Esophagus squamous epithelium (tissue), 5 donors: ENCODE measurements around the gene ERLIN1. TPM values are rescaled to one million over a fixed set of nuclear protein-coding genes. Genes with fewer than 3 reads are reported as not detected.

Source experiments
- DNase-seq: peaks from one replicate; lab custom pipeline; 2025; lab: John Stamatoyannopoulos, UW
- H3K27ac ChIP-seq, 4 donors: fragments of 200-600 bp; sonication (generic); one replicate each; pipeline ENCODE4 v1.5.1; 2016 to 2019; ENCODE audit warnings: mild to moderate bottlenecking in 1 of 4
- H3K27me3 ChIP-seq, 4 donors: fragments of 200-600 bp; sonication (generic); 1 replicate in 3 of 4; 2 replicates in 1 of 4; pipeline versions ENCODE4 v1.5.1 to v1.6.0; 2017 to 2021; ENCODE audit warnings: antibody characterized with exemption in 1 of 4
- H3K36me3 ChIP-seq, 3 donors: fragments of 200-600 bp; sonication (generic); one replicate each; pipeline ENCODE4 v1.5.1; 2016 to 2019
- H3K4me1 ChIP-seq, 3 donors: fragments of 200-600 bp; sonication (generic); one replicate each; pipeline ENCODE4 v1.5.1; 2017 to 2019
- H3K4me3 ChIP-seq, 4 donors: fragments of 200-600 bp; sonication (generic); 1 replicate in 3 of 4; 2 replicates in 1 of 4; pipeline ENCODE4 v1.5.1; 2016 to 2019; ENCODE audit warnings: mild to moderate bottlenecking in 2 of 4, moderate library complexity in 1 of 4
- H3K9me3 ChIP-seq, 3 donors: fragments of 200-600 bp; sonication (generic); one replicate each; pipeline ENCODE4 v1.5.1; 2016 to 2019
- POLR2A ChIP-seq, 4 donors: fragments of 450-650 bp; IDR thresholded peaks; one replicate each; pipeline ENCODE4 v1.6.1; 2017; ENCODE audit warnings: antibody characterized with exemption in 4 of 4, mild to moderate bottlenecking in 4 of 4, moderate library complexity in 3 of 4
- WGBS, 2 donors: methylation state at CpG; one replicate each; pipeline ENCODE4 v1.1.5; 2018; 5-methylcytosine and 5-hydroxymethylcytosine counted together
- intact Hi-C: fragments of 100-400 bp; cut with DNase I; formaldehyde crosslinking; loops from one replicate; pipeline ENCODE4 v1.15.0; 2022
- total RNA-seq, 4 donors: library from RNA; depleted of rRNA; stranded (reverse); fragments of >200 nt; gene quantifications; one replicate each; pipeline ENCODE4 v1.1.0, GENCODE V29; 2016
- TF ChIP-seq, protein P1 (sequence below), 6 experiments: fragments of 450-650 bp in 4 of 6; fragments of 200-600 bp in 2 of 6; sonication (generic) in 2 of 6; IDR thresholded peaks; one replicate each; pipeline ENCODE4 v1.5.1; 2016 to 2019; ENCODE audit warnings: antibody characterized with exemption in 6 of 6, mild to moderate bottlenecking in 4 of 6, moderate library complexity in 4 of 6
- donor health status: DM: yes; HTN: yes; CAD: no.

Gene ERLIN1
- total RNA-seq, 4 donors from 2014 or later: 27.7 to 33.3 (median 29.5) TPM

DNA sequence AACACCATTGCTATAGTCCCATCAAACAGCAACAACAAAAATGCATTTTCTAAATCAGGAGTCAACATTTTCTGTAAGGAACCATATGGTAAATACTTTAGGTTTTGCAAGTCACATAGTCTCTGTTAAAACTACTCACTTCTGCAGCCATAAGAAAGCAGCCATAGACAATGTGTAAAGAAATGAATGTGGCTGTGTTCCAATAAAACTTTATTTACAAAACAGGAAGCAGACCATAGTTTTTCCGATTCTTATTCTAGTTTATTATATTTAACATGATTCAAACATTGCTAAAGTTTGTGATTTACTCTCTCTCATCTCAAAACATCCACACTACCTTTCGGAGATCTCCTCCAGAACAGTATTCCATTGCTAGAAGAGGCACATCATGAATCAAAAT is 36.7 kb upstream of the ERLIN1 start:
- DNase-seq: no peak
- Histone ChIP-seq H3K4me1 (peaks cover 0 to 3% (median 0%) of the 10 kb centered on the region in 3 donors), H3K27me3 (no peaks in the 10 kb centered on the region), H3K36me3 (peaks cover 11 to 85% (median 20%) of the 10 kb centered on the region in 3 donors), H3K9me3 (no peaks in the 10 kb centered on the region), H3K27ac (no peak overlapping the region), H3K4me3 (no peak overlapping the region)
- WGBS, 2 donors: 88 to 91% methylated on average over 2 of the region's 2 CpGs
- TF ChIP-seq POLR2A (IDR thresholded peaks at IDR 0.05): no peak
- intact Hi-C loops: no loop called here

DNA sequence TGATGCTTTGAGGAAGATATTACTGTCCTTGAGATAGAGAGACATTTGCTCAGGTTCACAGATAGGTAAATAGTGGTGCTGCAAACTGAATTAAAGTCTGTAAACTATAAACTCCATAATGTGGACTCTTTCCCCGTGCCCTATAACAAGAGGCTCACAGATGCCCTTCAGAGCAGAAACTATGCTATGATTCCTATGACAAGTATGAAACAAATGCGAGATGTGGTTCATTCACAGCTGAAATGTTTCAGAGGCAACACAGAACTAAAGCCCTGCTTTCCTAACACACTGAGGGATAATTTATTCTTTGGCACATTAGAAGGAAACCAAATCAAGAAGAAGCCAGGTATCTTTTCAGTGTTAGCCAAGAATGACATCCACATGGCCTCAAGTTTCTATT is 30.2 kb upstream of the ERLIN1 start:
- WGBS, 2 donors: 94 to 97% methylated on average over 2 of the region's 2 CpGs
- DNase-seq: no peak
- Histone ChIP-seq H3K27me3 (no peaks in the 10 kb centered on the region), H3K4me1 (no peaks in the 10 kb centered on the region), H3K27ac (no peak overlapping the region), H3K9me3 (no peaks in the 10 kb centered on the region), H3K36me3 (peaks cover 0 to 100% (median 24%) of the 10 kb centered on the region in 3 donors), H3K4me3 (no peak overlapping the region)
- intact Hi-C loops: no loop called here
- TF ChIP-seq, protein P1, sequence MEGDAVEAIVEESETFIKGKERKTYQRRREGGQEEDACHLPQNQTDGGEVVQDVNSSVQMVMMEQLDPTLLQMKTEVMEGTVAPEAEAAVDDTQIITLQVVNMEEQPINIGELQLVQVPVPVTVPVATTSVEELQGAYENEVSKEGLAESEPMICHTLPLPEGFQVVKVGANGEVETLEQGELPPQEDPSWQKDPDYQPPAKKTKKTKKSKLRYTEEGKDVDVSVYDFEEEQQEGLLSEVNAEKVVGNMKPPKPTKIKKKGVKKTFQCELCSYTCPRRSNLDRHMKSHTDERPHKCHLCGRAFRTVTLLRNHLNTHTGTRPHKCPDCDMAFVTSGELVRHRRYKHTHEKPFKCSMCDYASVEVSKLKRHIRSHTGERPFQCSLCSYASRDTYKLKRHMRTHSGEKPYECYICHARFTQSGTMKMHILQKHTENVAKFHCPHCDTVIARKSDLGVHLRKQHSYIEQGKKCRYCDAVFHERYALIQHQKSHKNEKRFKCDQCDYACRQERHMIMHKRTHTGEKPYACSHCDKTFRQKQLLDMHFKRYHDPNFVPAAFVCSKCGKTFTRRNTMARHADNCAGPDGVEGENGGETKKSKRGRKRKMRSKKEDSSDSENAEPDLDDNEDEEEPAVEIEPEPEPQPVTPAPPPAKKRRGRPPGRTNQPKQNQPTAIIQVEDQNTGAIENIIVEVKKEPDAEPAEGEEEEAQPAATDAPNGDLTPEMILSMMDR (IDR thresholded peaks at IDR 0.05): no peak
- TF ChIP-seq POLR2A (IDR thresholded peaks at IDR 0.05): no peak

DNA sequence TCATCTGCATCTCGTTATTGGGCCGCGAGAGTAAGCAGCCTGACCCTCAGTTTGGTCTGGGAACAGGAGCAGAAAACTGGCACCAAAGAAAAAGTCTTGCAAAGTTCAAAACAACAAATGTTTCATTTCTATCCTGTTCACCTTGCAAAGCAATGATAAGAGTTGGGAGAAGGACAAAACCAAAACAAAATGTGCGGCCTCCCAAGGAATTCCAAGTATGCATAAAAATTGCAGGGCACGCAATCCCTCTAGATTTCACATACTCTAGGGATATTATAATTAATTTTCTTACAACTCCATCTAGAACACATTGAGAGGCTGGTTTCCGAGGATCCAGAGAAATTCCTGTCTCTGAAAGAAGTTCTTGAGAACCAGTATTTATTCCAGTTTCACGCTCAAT is 23.5 kb upstream of the ERLIN1 start:
- Histone ChIP-seq H3K27me3 (no peaks in the 10 kb centered on the region), H3K27ac (no peak overlapping the region), H3K36me3 (peaks cover 0 to 96% (median under 1%) of the 10 kb centered on the region in 3 donors), H3K4me3 (no peak overlapping the region), H3K4me1 (no peaks in the 10 kb centered on the region), H3K9me3 (no peaks in the 10 kb centered on the region)
- TF ChIP-seq, protein P1 (IDR thresholded peaks at IDR 0.05): no peak
- no peak for TF ChIP-seq POLR2A (IDR thresholded peaks at IDR 0.05)
- 89 to 94% methylated on average over 7 of the region's 7 CpGs for WGBS, 2 donors
- intact Hi-C loops: no loop called here
- DNase-seq: no peak

DNA sequence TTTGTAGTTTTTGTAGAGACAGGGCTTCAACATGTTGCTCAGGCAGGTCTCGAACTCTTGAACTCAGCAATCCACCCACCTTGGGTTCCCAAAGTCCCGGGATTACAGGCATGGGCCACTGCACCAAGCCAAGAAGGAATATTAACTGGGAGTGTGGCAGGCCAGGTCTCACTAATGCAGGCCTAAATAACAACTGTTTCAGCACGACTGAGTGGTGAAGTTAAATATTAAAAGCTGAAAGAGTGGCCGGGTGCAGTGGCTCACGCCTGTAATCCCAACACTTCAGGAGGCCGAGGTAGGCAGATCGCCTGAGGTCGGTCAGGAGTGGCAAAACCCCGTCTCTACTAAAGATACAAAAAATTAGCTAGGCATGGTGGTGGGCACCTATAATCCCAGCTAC is 22.4 kb upstream of the ERLIN1 start:
- Histone ChIP-seq H3K4me3 (no peak overlapping the region), H3K27me3 (no peaks in the 10 kb centered on the region), H3K36me3 (peaks cover 7 to 96% (median 8%) of the 10 kb centered on the region in 3 donors), H3K9me3 (no peaks in the 10 kb centered on the region), H3K4me1 (no peaks in the 10 kb centered on the region), H3K27ac (no peak overlapping the region)
- TF ChIP-seq, protein P1 (IDR thresholded peaks at IDR 0.05): no peak
- TF ChIP-seq POLR2A (IDR thresholded peaks at IDR 0.05): no peak
- intact Hi-C loops: no loop called here
- 90 to 99% methylated on average over 8 to 9 of the region's 9 CpGs for WGBS, 2 donors
- no peak for DNase-seq

DNA sequence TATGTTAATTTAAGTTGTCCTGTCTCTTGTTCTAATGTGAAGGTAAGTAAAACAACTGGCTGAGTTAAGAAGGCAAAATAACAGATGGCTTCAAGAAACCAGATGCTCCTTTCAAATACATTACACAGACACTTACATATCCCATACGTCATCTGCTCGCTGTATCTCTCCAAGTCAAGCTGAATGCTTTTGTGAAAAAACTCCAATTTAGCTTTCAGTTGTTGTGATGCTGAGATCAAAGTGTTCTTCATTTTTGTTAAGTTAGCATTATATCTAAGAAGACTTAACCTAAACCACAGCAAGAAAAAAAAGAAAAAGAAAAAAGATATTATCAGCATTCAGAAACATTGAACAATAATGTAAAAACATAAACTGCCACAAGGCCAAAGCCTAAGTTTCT is 18.5 kb upstream of the ERLIN1 start:
- peaks cover 12 to 99% (median 13%) of the 10 kb centered on the region in 3 donors for H3K36me3 ChIP-seq
- no peak for DNase-seq
- H3K4me3 ChIP-seq: no peak overlapping the region
- WGBS, 2 donors: 88 to 91% methylated on average over 2 of the region's 2 CpGs
- TF ChIP-seq, protein P1 (IDR thresholded peaks at IDR 0.05): no peak
- no peak for TF ChIP-seq POLR2A (IDR thresholded peaks at IDR 0.05)
- H3K9me3 ChIP-seq: no peaks in the 10 kb centered on the region
- H3K27ac ChIP-seq: no peak overlapping the region
- H3K27me3 ChIP-seq: no peaks in the 10 kb centered on the region
- intact Hi-C loops: no loop called here
- no peaks in the 10 kb centered on the region for H3K4me1 ChIP-seq

DNA sequence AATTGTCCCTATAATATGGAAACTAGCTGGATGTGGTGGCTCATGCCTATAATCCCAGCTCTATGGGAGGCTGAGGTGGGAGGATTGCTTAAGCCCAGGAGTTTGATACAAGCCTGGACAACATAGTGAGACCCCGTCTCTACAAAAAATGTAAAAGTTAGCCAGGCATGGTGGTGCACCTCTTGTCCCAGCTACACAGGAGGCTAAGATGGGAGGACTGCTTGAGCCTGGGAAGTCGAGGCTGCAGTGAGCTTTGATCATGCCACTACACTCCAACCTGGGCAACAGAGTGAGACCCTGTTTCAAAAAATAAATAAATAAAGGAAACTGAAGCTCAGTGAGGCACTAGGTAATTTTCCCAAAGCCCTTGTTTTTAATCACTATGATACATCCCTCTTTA is 15.7 kb upstream of the ERLIN1 start:
- no peak overlapping the region for H3K27ac ChIP-seq
- TF ChIP-seq, protein P1 (IDR thresholded peaks at IDR 0.05): no peak
- TF ChIP-seq POLR2A (IDR thresholded peaks at IDR 0.05): no peak
- WGBS, 2 donors: 88 to 93% methylated on average over 2 of the region's 2 CpGs
- no peaks in the 10 kb centered on the region for H3K4me1 ChIP-seq
- no peak overlapping the region for H3K4me3 ChIP-seq
- no peaks in the 10 kb centered on the region for H3K27me3 ChIP-seq
- intact Hi-C loops: no loop called here
- peaks cover 12 to 100% (median 13%) of the 10 kb centered on the region in 3 donors for H3K36me3 ChIP-seq
- H3K9me3 ChIP-seq: no peaks in the 10 kb centered on the region
- DNase-seq: no peak
